HepG2 (cell line): ENCODE results near the gene MAPK6. TPM values are rescaled to one million over a fixed set of nuclear protein-coding genes. Genes with fewer than 3 reads are reported as not detected.

Source experiments
- ATF1 ChIP-seq: IDR thresholded peaks from 2 replicates; pipeline ENCODE4 v1.6.1; 2016; ENCODE audit warnings: mild to moderate bottlenecking, control low read depth
- FOXK2 ChIP-seq: fragments of 450-650 bp; IDR thresholded peaks from 2 replicates; pipeline ENCODE4 v1.6.1; 2016
- HMGA1 ChIP-seq: sonication (generic); formaldehyde crosslinking; conservative IDR thresholded peaks from 2 replicates; pipeline ENCODE4 v1.4.0; 2020; ENCODE audit warnings: missing genetic modification reagents
- MYPOP ChIP-seq: sonication (generic); formaldehyde crosslinking; IDR thresholded peaks from 2 replicates; pipeline ENCODE4 v1.8.1; 2023; ENCODE audit warnings: mild to moderate bottlenecking, moderate library complexity, missing genetic modification reagents
- PLSCR1 ChIP-seq: sonication (generic); formaldehyde crosslinking; IDR thresholded peaks from 2 replicates; pipeline ENCODE4 v1.5.0; 2020; ENCODE audit warnings: missing genetic modification reagents, mild to moderate bottlenecking, borderline replicate concordance
- RARG ChIP-seq: sonication (generic); formaldehyde crosslinking; IDR thresholded peaks from 2 replicates; pipeline ENCODE4 v1.4.0; 2020; ENCODE audit warnings: low read depth, mild to moderate bottlenecking, missing genetic modification reagents
- RFX5 ChIP-seq: IDR thresholded peaks from 2 replicates; pipeline ENCODE4 v1.6.1; 2011; ENCODE audit warnings: low read depth, low read length, improper control_type of control experiment
- USF2 ChIP-seq, 2 experiments: sonication (generic) in 1 of 2; formaldehyde crosslinking in 1 of 2; IDR thresholded peaks; 2 replicates each; pipeline versions ENCODE4 v1.5.1 to v1.6.1; 2011 to 2020; ENCODE audit warnings: borderline replicate concordance in 1 of 2, low read depth in 1 of 2, low read length in 1 of 2, mild to moderate bottlenecking in 1 of 2, missing genetic modification reagents in 1 of 2, moderate library complexity in 1 of 2
- YEATS2 ChIP-seq: sonication (generic); formaldehyde crosslinking; IDR thresholded peaks from 2 replicates; pipeline ENCODE4 v1.4.0; 2020; ENCODE audit warnings: missing genetic modification reagents, borderline replicate concordance
- ZBTB40 ChIP-seq, 2 experiments: fragments of 450-650 bp in 1 of 2; sonication (generic) in 1 of 2; formaldehyde crosslinking in 1 of 2; IDR thresholded peaks; 2 replicates each; pipeline versions ENCODE4 v1.6.1 to v1.8.0; 2016 to 2022; ENCODE audit warnings: antibody characterized with exemption in 1 of 2, mild to moderate bottlenecking in 1 of 2, missing genetic modification reagents in 1 of 2
- ZFX ChIP-seq: sonication (generic); formaldehyde crosslinking; IDR thresholded peaks from 2 replicates; pipeline ENCODE4 v1.4.0; 2020; ENCODE audit warnings: mild to moderate bottlenecking, low read depth, missing genetic modification reagents, moderate library complexity
- ZNF451 ChIP-seq: sonication (generic); formaldehyde crosslinking; IDR thresholded peaks from 2 replicates; pipeline ENCODE4 v1.5.0; 2020; ENCODE audit warnings: mild to moderate bottlenecking, missing genetic modification reagents
- ZNF850 ChIP-seq: sonication (generic); formaldehyde crosslinking; conservative IDR thresholded peaks from 2 replicates; pipeline ENCODE4 v1.9.0; 2021; ENCODE audit warnings: mild to moderate bottlenecking, missing genetic modification reagents
- ZSCAN31 ChIP-seq: sonication (generic); formaldehyde crosslinking; IDR thresholded peaks from 2 replicates; pipeline ENCODE4 v1.5.0; 2020; ENCODE audit warnings: low read depth, mild to moderate bottlenecking, missing genetic modification reagents
- polyA plus RNA-seq, 8 experiments: library from polyadenylated mRNA; depleted of rRNA in 3 of 8; stranded (reverse) in 7 of 8; unstranded in 1 of 8; fragments of >200 nt; fragmentation: Illumina TruSeq in 4 of 8; extraction: Trizol in 4 of 8; gene quantifications; 2 replicates each; pipeline versions ENCODE4 v1.2.1 to v1.2.3, GENCODE V29; 2011 to 2016; ENCODE audit warnings: low read depth in 4 of 8, missing spikeins in 1 of 8, mixed read lengths in 1 of 8; ENCODE audit not compliant: insufficient read depth in 1 of 8
- total RNA-seq, 5 experiments: library from RNA; depleted of rRNA; stranded (reverse); fragments of >200 nt; fragmentation: Illumina TruSeq; extraction: Trizol; gene quantifications; 2 replicates each; pipeline ENCODE4 v1.2.3, GENCODE V29; 2016; ENCODE audit warnings: low read depth in 1 of 5

MAPK6 gene
- total and polyA plus RNA-seq, 2 of the 13 experiments (the other 11 are each of a cell fraction or from before 2014, with no cell fraction given) = 89.5 to 99.7 TPM

GRCh38 chr15:52019394-52020220, 588 bp downstream of the MAPK6 start (continued):
- no peak for TF ChIP-seq ZBTB40 (IDR thresholded peaks at IDR 0.05)
- TF ChIP-seq ZBTB40 (CRISPR knock-in tag; IDR thresholded peaks at IDR 0.05) = no peak
- TF ChIP-seq ATF1 (CRISPR knock-in tag) = no peak
- no peak for TF ChIP-seq RARG
- TF ChIP-seq FOXK2 = no peak
- TF ChIP-seq YEATS2 (CRISPR knock-in tag) = no peak; the same call in 1 of the 2 replicates
- no peak for TF ChIP-seq RFX5
- no peak for TF ChIP-seq HMGA1 (CRISPR knock-in tag)
- peak; percentile 21; the same call in 1 of the 2 replicates for TF ChIP-seq USF2 (IDR thresholded peaks at IDR 0.05; ENCODE audit: low read depth, low read length)
- TF ChIP-seq USF2 (CRISPR knock-in tag; IDR thresholded peaks at IDR 0.05; ENCODE audit: borderline replicate concordance) = peak; percentile 12; the same call in 1 of the 2 replicates
- TF ChIP-seq ZFX (CRISPR knock-in tag) = peak; percentile 40; the same call in 1 of the 2 replicates
- TF ChIP-seq MYPOP = peak; percentile 81; the same call in 1 of the 2 replicates
- TF ChIP-seq PLSCR1 (CRISPR knock-in tag) = no peak
- 0 out of 2 replicates have a peak, but pooled peaks have one; percentile 49 for TF ChIP-seq ZNF451 (CRISPR knock-in tag)
- TF ChIP-seq ZSCAN31 (CRISPR knock-in tag) = no peak
- no peak for TF ChIP-seq ZNF850 (CRISPR knock-in tag)
